ENCODE results near the gene SPATS2.

DNA sequence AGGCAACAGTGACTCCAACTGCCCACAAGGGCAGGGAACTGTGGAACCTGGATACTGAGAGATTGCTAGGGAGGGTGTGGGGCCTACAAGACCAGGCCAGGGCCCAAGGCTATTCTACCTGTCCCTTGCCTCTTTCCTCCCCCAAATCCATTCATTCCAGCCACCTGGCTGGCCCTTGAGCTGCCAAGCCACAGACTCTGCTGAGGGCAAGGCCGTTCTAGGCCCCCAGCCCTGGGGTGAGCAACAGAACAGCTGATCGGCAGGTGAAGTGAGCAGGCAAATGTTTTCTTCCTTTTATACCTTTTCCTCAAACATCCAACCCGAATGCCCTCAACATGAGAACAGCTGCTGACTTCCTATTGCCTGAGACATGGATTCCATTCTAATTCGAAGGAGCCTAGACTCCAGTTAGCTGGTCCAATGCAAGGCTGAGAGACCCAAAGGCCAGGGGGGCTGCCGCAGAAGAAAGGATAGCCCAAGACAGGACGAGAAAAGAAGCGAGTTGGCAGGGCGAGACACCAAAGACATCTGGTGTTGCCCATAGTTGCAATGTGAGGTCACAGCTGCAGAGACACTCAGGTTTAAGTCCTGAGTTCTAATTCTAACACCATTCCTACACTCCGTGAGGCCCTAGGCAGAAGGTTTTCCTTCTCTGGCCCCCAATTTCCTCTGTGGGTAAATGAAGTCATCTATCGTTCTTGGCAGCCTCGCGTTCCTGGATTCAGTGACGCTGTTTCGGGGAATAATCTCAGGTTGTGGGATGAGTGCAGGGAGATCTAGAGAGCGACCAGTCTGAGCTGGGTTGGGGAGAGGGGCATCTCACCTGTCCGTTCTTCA is 31.9 kb upstream of the SPATS2 start:
- TF ChIP-seq CTCF (IDR thresholded peaks at IDR 0.05) (no peak), POLR2A (IDR thresholded peaks at IDR 0.05) (no peak)

All from ovary (tissue), 3 donors.